NCI-H128 (cell line): ENCODE measurements around the gene PIWIL4.
"Not testable (repeated sequence)": the region's sequence is repeated elsewhere in the genome, so short reads cannot be mapped to it uniquely, and the experiment has no call there.

ENCODE experiments used
- DNase-seq: peaks from one replicate; lab custom pipeline; 2025; ENCODE audit not compliant: unreplicated experiment; lab: John Stamatoyannopoulos, UW

PIWIL4 gene

GRCh38 chr11:94583866-94584500, 16.8 kb downstream of the PIWIL4 start:
- DNase-seq: no peak

GRCh38 chr11:94584978-94585377, 17.8 kb downstream of the PIWIL4 start:
- DNase-seq: no peak

GRCh38 chr11:94585399-94585798, 18.2 kb downstream of the PIWIL4 start:
- DNase-seq: no peak

GRCh38 chr11:94586546-94586945, 19.4 kb downstream of the PIWIL4 start:
- DNase-seq: no peak

- DNase-seq: no peak
Measured at GRCh38 chr11:94586978-94587377, 19.8 kb downstream of the PIWIL4 start.

- DNase-seq: no peak
Measured at GRCh38 chr11:94588366-94588942, 21.3 kb downstream of the PIWIL4 start.

- no peak for DNase-seq
Measured at GRCh38 chr11:94590352-94591041, 23.3 kb downstream of the PIWIL4 start.

- no peak for DNase-seq
Measured at GRCh38 chr11:94593030-94593429, 25.9 kb downstream of the PIWIL4 start.

- DNase-seq: no peak
Measured at GRCh38 chr11:94595076-94595475, 27.9 kb downstream of the PIWIL4 start.

GRCh38 chr11:94597896-94598295, 30.7 kb downstream of the PIWIL4 start:
- no peak for DNase-seq

- no peak for DNase-seq
Measured at GRCh38 chr11:94599510-94599909, 32.3 kb downstream of the PIWIL4 start.

GRCh38 chr11:94602430-94603372, 35.5 kb downstream of the PIWIL4 start:
- no peak for DNase-seq

- DNase-seq: no peak
Measured at GRCh38 chr11:94603587-94603986, 36.4 kb downstream of the PIWIL4 start.

GRCh38 chr11:94604482-94604881, 37.3 kb downstream of the PIWIL4 start:
- no peak for DNase-seq

- no peak for DNase-seq
Measured at GRCh38 chr11:94613120-94613519, 46.0 kb downstream of the PIWIL4 start.

- DNase-seq: peak; percentile 77
Measured at GRCh38 chr11:94623120-94623735, 56.1 kb downstream of the PIWIL4 start.

GRCh38 chr11:94625422-94625821, 58.3 kb downstream of the PIWIL4 start:
- not testable (repeated sequence) for DNase-seq

- DNase-seq: not testable (repeated sequence)
Measured at GRCh38 chr11:94627003-94627560, 59.9 kb downstream of the PIWIL4 start.

GRCh38 chr11:94629741-94630140, 62.6 kb downstream of the PIWIL4 start:
- DNase-seq: no peak

GRCh38 chr11:94630221-94630620, 63.1 kb downstream of the PIWIL4 start:
- no peak for DNase-seq

- no peak for DNase-seq
Measured at GRCh38 chr11:94632356-94632755, 65.2 kb downstream of the PIWIL4 start.
